Activated CD8-positive, alpha-beta memory T cell treated with anti-CD3 and anti-CD28 coated beads, Interleukin-2, amount 50 U/mL, for 24 hours (primary cell): ENCODE data around the gene PDLIM7.

Experiments used
- DNase-seq: peaks from one replicate; pipeline ENCODE4 v3.0.0-alpha.2; 2020; ENCODE audit errors: extremely low read depth

Gene PDLIM7

GRCh38 chr5:177474002-177474476, 23.4 kb downstream of the PDLIM7 start:
- DNase-seq: no peak

- no peak for DNase-seq
Observed at GRCh38 chr5:177473443-177474001, 23.9 kb downstream of the PDLIM7 start, which contains the start of gene DBN1. DBN1 (minus strand) TSS chr5:177473634; CDS start chr5:177473521, 113 bp downstream.

- no peak for DNase-seq
Observed at GRCh38 chr5:177472460-177473442, 24.7 kb downstream of the PDLIM7 start.

DNA sequence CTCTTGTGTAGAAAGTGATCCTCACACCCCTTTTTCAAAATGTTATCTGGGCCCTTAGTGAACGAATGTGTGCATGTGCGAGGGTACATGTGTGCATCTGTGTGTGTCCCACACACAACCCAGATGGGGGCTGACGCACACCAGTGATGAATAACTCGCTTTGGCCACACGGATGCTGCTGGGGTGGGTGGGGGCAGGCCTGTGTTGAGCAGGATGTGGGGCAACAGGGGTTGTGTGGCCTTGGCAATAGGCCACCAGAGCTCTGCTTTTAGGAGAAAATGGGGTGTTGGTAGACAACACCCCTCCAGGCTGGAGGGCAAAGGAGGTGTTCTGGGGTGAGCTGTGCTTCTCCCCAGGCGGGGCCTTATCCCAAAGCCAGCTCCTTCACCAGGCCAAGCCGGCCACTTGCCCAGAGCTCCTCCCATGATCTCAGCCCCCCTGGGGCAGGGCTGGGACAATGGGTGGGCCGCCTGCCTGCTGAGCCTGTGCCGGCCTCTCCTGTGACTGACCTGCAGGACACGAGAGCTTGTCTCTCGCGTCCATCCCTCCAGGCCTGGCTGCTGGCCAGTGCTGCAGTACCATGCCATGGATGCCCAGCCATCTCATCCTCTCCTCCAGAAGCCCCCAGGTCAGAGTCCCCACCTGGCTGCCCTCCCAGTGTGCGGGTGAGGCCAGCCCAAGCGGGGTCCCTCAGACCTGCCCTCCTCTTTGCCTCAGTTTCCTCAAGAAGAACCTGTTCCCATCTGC, 25.6 kb downstream of the PDLIM7 start:
- no peak for DNase-seq

- no peak for DNase-seq
Observed at GRCh38 chr5:177470759-177471536, 26.5 kb downstream of the PDLIM7 start.

GRCh38 chr5:177469750-177470525, 27.5 kb downstream of the PDLIM7 start:
- no peak for DNase-seq

GRCh38 chr5:177468685-177469628, 28.4 kb downstream of the PDLIM7 start:
- DNase-seq: no peak

DNA sequence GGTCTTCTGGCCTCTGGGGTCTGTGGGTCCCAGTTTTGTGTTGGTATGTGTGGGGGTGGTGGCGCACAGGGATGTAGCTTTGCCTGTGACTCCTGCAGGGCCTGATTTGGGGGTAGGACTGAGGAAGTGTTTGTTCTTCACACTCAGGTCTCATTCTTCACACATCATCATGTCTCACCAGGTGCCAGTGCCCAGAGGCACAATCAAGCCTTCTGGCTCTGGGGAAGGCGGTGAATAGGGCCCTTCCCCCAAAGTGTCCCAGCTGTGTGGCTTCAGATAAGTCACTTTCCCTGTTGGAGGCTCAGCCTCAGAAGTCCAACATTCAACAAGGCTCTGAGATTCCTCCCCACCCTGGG, 29.1 kb downstream of the PDLIM7 start:
- no peak for DNase-seq

- no peak for DNase-seq
Observed at GRCh38 chr5:177467436-177467835, 30.0 kb downstream of the PDLIM7 start.

GRCh38 chr5:177466861-177467260, 30.5 kb downstream of the PDLIM7 start:
- DNase-seq: no peak

- no peak for DNase-seq
Observed at GRCh38 chr5:177465044-177465443, 32.4 kb downstream of the PDLIM7 start.

DNA sequence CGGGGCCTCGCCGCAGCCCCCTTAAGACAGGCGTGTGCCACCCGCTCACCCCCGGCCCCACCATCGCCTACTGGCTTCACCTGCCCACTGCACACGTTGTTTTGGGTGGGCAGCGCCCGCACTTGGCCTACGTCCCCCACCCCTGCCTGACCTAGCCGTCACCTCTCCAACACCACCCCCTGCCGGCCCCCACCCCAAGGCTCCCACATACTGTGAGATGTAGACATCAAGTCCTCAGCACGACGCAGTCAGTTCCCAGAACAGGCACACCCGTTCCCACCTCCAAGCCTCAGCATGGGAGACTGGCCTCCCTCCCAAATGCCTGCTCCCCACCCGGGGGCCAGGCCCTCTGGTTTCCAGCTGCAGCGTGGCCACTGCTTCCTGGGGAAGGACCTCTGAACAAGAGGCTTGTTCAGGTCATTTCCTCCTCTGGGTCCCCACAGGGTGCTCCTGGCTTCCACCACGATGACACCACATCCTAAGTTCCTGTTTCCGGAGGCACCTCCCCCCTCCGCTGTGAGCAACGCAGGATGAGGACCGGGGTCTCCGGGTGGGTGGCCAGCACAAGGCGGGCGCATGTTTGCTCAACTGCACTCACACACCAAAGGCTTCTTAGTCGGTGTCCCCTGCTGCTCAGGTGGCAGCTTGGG, 35.3 kb downstream of the PDLIM7 start:
- no peak for DNase-seq

- DNase-seq: no peak
Observed at GRCh38 chr5:177459819-177460628, 37.4 kb downstream of the PDLIM7 start.

- DNase-seq: no peak
Observed at GRCh38 chr5:177459357-177459756, 38.0 kb downstream of the PDLIM7 start.

GRCh38 chr5:177458912-177459350, 38.5 kb downstream of the PDLIM7 start:
- DNase-seq: no peak

GRCh38 chr5:177457852-177458681, 39.3 kb downstream of the PDLIM7 start:
- DNase-seq: no peak
